ENCODE data around the gene IL18R1. TPM values are rescaled to one million over a fixed set of nuclear protein-coding genes. Genes with fewer than 3 reads are reported as not detected.

Gene IL18R1
- total RNA-seq, 2 donors from 2014 or later: 1.9 to 5.0 TPM

GRCh38 chr2:102401865-102402264 lies 46.3 kb downstream of the IL18R1 start:
- Histone ChIP-seq H3K27me3 (no peaks in the 10 kb centered on the region), H3K4me1 (no peaks in the 10 kb centered on the region)
- TF ChIP-seq CTCF (IDR thresholded peaks at IDR 0.05): no peak

GRCh38 chr2:102410952-102411351 lies 55.4 kb downstream of the IL18R1 start:
- TF ChIP-seq CTCF (IDR thresholded peaks at IDR 0.05): no peak
- Histone ChIP-seq H3K36me3 (no peaks in the 10 kb centered on the region), H3K27ac (no peak overlapping the region), H3K27me3 (no peaks in the 10 kb centered on the region), H3K4me3 (no peak overlapping the region), H3K4me1 (no peaks in the 10 kb centered on the region), H3K9me3 (peaks cover 0 to 5% of the 10 kb centered on the region in 2 donors)
- DNase-seq (ENCODE audit: low spot score): no peak

More at GRCh38 chr2:102401865-102402264, 46.3 kb downstream of the IL18R1 start:
- no peaks in the 10 kb centered on the region for H3K9me3 ChIP-seq
- H3K36me3 ChIP-seq: no peaks in the 10 kb centered on the region
- H3K27ac ChIP-seq: no peak overlapping the region
- no peak overlapping the region for H3K4me3 ChIP-seq
- DNase-seq (ENCODE audit: low spot score): no peak

GRCh38 chr2:102412199-102412598 lies 56.6 kb downstream of the IL18R1 start:
- Histone ChIP-seq H3K27ac (no peak overlapping the region), H3K27me3 (no peaks in the 10 kb centered on the region), H3K4me1 (no peaks in the 10 kb centered on the region), H3K4me3 (no peak overlapping the region), H3K36me3 (no peaks in the 10 kb centered on the region), H3K9me3 (peaks cover 0 to 5% of the 10 kb centered on the region in 2 donors)
- no peak for DNase-seq (ENCODE audit: low spot score)
- TF ChIP-seq CTCF (IDR thresholded peaks at IDR 0.05): no peak

GRCh38 chr2:102417946-102418345 lies 62.4 kb downstream of the IL18R1 start:
- DNase-seq (ENCODE audit: low spot score): no peak
- no peaks in the 10 kb centered on the region for H3K36me3 ChIP-seq

GRCh38 chr2:102418421-102418961 lies 62.9 kb downstream of the IL18R1 start:
- no peaks in the 10 kb centered on the region for H3K9me3 ChIP-seq
- no peak for DNase-seq (ENCODE audit: low spot score)
- no peak overlapping the region for H3K27ac ChIP-seq
- H3K36me3 ChIP-seq: no peaks in the 10 kb centered on the region
- TF ChIP-seq CTCF (IDR thresholded peaks at IDR 0.05): no peak
- H3K4me3 ChIP-seq: no peak overlapping the region
- H3K27me3 ChIP-seq: no peaks in the 10 kb centered on the region
- no peaks in the 10 kb centered on the region for H3K4me1 ChIP-seq

More at GRCh38 chr2:102417946-102418345, 62.4 kb downstream of the IL18R1 start:
- H3K27ac ChIP-seq: no peak overlapping the region
- no peaks in the 10 kb centered on the region for H3K4me1 ChIP-seq
- no peak for TF ChIP-seq CTCF (IDR thresholded peaks at IDR 0.05)
- no peak overlapping the region for H3K4me3 ChIP-seq
- H3K9me3 ChIP-seq: no peaks in the 10 kb centered on the region
- no peaks in the 10 kb centered on the region for H3K27me3 ChIP-seq

- H3K4me3 ChIP-seq: no peak overlapping the region
- H3K27me3 ChIP-seq: no peaks in the 10 kb centered on the region
- TF ChIP-seq CTCF (IDR thresholded peaks at IDR 0.05): no peak
- no peaks in the 10 kb centered on the region for H3K36me3 ChIP-seq
- no peaks in the 10 kb centered on the region for H3K4me1 ChIP-seq
- no peak overlapping the region for H3K27ac ChIP-seq
- DNase-seq (ENCODE audit: low spot score): no peak
- H3K9me3 ChIP-seq: no peaks in the 10 kb centered on the region
Observed at GRCh38 chr2:102420290-102420689, 64.7 kb downstream of the IL18R1 start.
